HL-60 (cell line): ENCODE results near the gene TEDC1.

Experiments used
- DNase-seq, 2 experiments: peaks; one replicate each; pipeline ENCODE4 v3.0.0-alpha.2; 2010 to 2020; ENCODE audit warnings: low read depth in 1 of 2, low spot score in 1 of 2
- H3K27ac ChIP-seq: fragments of 250-450 bp; sonication (Bioruptor Pico); replicated peaks from 2 replicates; pipeline ENCODE4 v1.5.1; 2020; ENCODE audit warnings: mild to moderate bottlenecking, moderate library complexity
- H3K27me3 ChIP-seq: fragments of 250-450 bp; sonication (Bioruptor Pico); 2 replicates; pipeline ENCODE4 v1.5.1; 2021; ENCODE audit warnings: mild to moderate bottlenecking, moderate library complexity; ENCODE audit not compliant: insufficient read depth, poor library complexity, severe bottlenecking
- H3K4me3 ChIP-seq: replicated peaks from 2 replicates; pipeline ENCODE4 v1.5.1; 2011; ENCODE audit warnings: mild to moderate bottlenecking, control low read depth, low read length; ENCODE audit not compliant: insufficient read depth
- CTCF ChIP-seq: IDR thresholded peaks from one replicate; pipeline ENCODE4 v1.5.1; 2011; ENCODE audit warnings: low read length, control low read depth, inconsistent platforms; ENCODE audit not compliant: insufficient read depth
- GABPA ChIP-seq: IDR thresholded peaks from 2 replicates; pipeline ENCODE4 v1.6.1; 2012; ENCODE audit warnings: low read depth
- POLR2AphosphoS5 ChIP-seq: IDR thresholded peaks from 2 replicates; pipeline ENCODE4 v1.6.1; 2012; ENCODE audit warnings: low read depth
- REST ChIP-seq: IDR thresholded peaks from 2 replicates; pipeline ENCODE4 v1.6.1; 2012; ENCODE audit warnings: low read depth; ENCODE audit not compliant: insufficient replicate concordance
- SPI1 ChIP-seq: IDR thresholded peaks from 2 replicates; pipeline ENCODE4 v1.6.1; 2012; ENCODE audit warnings: low read depth, mild to moderate bottlenecking, borderline replicate concordance

TEDC1 gene

DNA sequence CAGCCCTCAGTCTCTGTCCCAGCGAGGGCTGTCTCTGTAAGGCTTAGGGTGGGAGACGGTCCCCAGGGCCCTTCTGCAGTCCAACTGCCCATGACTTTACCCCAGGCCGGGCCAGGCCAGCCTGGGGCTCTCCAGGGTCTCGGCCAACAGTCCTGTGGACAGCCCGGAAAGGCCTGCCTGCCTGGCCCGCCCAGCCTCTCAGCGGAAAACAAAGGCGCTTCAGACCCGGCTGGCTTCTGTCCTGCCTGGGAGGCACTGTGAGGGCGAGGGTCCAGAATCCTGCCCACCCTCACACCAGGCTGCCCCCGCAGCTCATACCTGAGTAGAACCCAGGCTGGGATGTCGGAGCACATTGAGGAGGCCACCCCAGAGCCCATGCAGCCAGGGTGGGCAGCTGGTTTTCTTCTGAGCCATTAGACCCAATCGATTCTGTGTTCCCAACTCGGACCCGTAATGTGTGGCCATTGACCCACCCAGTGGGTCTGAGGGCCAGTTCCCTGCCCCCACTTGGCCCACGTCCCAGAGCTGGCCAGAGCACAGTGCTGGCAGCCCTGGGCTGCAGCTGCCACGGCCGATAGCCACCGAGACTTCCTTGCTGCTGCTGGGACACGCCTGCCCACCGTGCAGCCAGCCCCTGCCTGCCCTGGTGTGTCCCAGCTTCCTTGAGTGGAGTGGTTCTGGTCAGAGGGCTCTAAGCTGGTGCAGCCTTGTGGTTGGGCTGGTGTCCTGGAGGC is 14.8 kb upstream of the TEDC1 start:
- no peak overlapping the region for H3K4me3 ChIP-seq
- TF ChIP-seq GABPA (no peak), SPI1 (no peak), REST (no peak), CTCF (no peak), POLR2AphosphoS5 (no peak)
- H3K27ac ChIP-seq: no peak overlapping the region
- peaks cover 43% of the 10 kb centered on the region for H3K27me3 ChIP-seq
- DNase-seq: no peak

DNA sequence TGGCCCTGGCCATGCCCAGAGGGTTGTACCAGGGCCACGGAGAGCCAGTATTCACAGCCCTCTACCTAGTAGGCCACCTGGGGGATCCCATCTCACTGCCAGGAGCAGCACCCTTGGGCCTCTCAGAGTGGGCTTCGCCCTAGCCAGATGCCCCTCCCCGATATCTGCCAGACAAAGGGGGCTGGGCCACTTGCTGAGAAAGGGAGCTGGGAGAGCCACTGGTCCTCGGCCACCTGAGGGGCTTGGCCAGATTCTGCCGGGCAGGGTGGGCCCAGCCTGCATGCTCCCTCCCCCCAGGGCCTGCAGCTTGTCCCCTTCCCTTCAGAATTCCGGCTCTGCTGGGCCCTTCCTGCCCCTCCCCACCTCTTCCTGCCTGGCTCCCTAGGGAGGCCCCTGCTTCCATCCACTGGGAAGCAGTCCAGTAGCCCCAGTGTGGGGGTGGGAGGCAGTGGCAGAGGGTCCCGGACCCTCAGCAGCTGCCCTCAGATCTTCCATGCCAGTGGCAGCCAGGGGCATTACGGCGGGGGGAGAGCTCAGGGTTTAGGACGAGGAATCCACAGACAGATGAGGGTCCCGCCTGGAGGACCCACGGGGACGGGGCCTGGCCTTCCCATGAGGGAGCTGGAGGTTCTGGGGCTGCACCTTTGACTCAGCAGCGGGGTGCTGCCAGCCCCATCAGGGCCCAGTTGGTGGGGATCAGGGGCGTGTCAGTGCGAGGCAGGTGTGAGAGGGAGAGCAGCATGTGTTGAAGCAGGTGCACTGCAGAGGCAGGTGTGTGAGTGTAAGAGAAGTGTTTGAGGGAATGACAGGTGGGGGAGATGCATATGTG is 14.0 kb upstream of the TEDC1 start:
- peaks cover 43% of the 10 kb centered on the region for H3K27me3 ChIP-seq
- TF ChIP-seq GABPA: no peak
- TF ChIP-seq POLR2AphosphoS5: no peak
- H3K4me3 ChIP-seq: no peak overlapping the region
- DNase-seq: no peak
- H3K27ac ChIP-seq: no peak overlapping the region

GRCh38 chr14:105477660-105478397 is 13.2 kb upstream of the TEDC1 start:
- DNase-seq: peak in 1 of 2 experiments; percentile 82
- Histone ChIP-seq H3K4me3 (no peak overlapping the region), H3K27me3 (peaks cover 43% of the 10 kb centered on the region), H3K27ac (no peak overlapping the region)
- TF ChIP-seq POLR2AphosphoS5: no peak
- TF ChIP-seq CTCF: no peak
- TF ChIP-seq SPI1: no peak
- no peak for TF ChIP-seq GABPA
- no peak for TF ChIP-seq REST
